CD4-positive, alpha-beta T cell treated with Interleukin-2 at 100 ng/mL for 4 hours (primary cell): ENCODE data around the gene UBE2N.
"Not testable (repeated sequence)": the region's sequence is repeated elsewhere in the genome, so short reads cannot be mapped to it uniquely, and the experiment has no call there.

ENCODE experiments used
- DNase-seq: peaks from one replicate; pipeline ENCODE4 v3.0.0-alpha.2; 2020; ENCODE audit warnings: low spot score

Gene UBE2N

GRCh38 chr12:93411060-93411459 lies 30.7 kb downstream of the UBE2N start:
- DNase-seq: not testable (repeated sequence)

GRCh38 chr12:93409343-93410187 lies 32.2 kb downstream of the UBE2N start:
- not testable (repeated sequence) for DNase-seq

- DNase-seq: no peak
Observed at GRCh38 chr12:93408813-93409212, 32.9 kb downstream of the UBE2N start.

DNA sequence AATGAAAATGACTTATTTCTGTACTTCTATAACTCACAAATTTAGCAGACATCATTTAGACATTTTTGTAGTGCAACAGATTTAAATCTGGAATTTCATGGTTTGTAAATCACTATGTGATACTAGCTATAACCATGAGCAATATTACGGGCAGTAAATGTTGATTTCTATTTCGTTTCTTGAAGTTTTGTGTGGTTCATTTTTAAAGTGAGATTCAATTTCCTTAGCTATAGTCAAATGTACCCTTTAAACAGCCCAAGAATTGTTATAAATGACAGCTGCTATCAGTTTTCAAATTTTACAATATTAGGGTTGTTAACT lies 33.8 kb downstream of the UBE2N start:
- DNase-seq: no peak

DNA sequence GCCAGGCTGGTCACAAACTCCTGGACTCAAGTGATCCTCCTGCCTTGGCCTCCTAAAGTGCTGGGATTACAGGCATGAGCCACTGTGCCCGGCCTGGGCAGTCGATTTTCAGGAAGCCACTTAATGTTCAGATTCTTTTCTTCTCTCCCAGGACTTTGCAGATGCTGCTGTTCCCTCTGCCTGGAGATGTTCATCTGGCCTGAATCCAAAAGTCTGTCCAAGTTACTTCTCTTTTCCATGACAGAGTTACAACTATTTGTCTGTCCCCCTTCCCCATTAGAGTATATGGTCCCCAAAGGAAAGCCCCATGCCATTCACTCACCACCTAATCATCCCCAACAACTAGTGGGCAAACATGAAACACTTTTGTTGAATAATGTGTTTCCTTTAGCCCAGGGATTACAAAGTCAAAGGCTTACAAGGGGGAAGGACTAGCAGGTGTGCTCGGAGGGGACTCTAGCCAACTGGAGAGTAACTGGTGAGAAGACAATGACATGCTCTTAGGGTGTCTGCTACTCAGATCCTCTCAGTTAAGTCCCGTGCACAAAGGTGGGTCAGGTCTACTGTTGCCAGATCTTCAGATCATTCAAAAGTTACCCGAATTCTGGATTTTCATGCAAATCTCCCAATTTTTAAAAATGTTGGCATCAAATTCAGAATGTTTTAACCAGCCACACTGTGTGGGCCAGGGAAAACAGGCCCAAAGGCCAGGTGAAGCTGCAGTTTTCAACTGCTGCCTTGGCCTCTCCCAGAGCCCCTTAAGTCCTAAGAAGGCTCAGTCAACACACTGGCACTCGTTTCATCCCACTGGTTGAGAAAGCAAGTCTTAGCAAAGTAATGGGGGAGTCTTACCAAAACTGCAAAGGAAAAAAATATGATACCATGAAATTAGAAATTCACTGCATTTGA lies 34.4 kb downstream of the UBE2N start:
- no peak for DNase-seq

DNA sequence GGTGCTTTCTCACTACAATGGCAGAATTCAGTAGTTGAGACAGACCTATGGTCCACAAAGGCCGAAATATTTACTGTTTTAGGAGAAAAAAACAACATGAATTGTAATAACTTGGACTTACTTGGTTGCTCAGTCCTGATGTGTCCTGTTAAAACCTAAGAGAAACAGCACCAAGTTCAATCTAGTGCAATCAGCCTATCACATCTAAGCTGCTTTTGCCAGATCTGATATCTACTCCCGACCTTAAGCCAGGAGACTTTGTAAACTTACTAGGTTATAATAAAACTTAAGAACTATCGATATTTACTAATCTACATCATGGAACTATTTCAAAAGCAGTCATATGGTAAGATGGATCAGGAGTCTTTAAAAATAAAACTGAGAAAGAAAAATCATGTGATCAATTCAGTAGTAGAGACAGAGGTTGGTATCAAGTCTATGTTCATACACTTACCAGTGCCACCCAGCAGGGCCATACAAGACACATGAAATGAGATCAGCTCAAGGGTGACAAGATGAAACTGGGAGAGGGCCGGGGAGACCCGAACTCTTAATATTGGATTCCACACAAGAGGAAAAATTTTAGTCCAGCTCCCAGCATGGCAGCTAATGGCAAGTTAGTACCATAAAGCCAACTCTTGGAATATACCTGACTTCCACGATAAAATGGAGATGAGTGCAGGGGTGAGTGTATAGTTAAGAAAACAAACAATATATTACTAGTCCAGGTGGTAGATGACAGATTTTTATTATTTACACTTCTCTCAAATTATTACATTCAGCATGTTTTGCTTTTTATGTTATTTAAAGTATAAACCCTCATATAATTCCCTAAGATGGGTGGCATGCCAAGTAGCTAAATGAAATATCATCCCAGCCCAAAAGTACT lies 36.5 kb downstream of the UBE2N start:
- DNase-seq: no peak

- DNase-seq: no peak
Observed at GRCh38 chr12:93403988-93404803, 37.6 kb downstream of the UBE2N start.

DNA sequence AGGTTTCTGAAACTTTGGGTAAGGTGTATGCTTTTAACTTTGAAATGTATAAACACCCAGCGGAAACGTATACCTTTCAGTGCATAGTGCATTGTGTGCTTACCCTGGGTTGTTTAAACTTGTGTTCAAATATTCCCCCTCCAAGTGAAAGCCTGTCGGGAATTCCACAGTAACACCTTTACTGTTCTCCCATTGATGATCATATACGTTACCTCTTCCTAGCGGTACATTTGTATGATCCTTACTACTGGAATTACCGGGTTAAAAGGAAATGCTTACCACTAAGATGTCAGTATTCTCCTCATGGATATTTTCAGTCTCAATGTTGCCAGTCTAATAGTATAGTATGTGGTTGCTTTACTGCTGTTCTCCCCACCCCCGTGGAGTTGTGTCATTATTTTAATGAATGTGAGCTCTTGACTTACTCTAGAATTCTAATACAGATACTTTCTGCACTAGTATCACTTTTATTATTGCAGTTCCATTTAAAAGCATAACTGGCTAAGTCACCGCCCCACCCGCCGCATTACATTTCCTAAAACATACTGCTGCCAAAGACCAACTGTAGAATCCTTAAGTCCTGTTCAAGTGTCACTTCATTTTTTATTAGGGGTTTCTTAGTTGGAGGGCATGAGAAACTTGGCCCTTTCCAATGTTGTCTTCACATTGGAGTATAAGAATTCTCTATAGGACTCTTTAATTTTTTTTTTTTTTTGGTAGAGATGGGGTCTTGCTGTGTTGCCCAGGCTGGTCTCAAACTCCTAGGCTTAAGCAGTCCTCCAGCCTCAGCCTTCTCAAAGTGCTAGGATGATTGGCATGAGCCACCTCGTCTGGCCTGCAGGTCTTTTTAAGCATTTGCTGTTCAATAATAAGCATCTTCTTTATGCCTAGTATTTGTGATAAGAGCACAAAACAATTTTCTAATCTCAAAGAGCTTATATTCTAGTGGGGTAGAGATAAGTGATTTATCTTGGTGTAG lies 39.1 kb downstream of the UBE2N start:
- no peak for DNase-seq

DNA sequence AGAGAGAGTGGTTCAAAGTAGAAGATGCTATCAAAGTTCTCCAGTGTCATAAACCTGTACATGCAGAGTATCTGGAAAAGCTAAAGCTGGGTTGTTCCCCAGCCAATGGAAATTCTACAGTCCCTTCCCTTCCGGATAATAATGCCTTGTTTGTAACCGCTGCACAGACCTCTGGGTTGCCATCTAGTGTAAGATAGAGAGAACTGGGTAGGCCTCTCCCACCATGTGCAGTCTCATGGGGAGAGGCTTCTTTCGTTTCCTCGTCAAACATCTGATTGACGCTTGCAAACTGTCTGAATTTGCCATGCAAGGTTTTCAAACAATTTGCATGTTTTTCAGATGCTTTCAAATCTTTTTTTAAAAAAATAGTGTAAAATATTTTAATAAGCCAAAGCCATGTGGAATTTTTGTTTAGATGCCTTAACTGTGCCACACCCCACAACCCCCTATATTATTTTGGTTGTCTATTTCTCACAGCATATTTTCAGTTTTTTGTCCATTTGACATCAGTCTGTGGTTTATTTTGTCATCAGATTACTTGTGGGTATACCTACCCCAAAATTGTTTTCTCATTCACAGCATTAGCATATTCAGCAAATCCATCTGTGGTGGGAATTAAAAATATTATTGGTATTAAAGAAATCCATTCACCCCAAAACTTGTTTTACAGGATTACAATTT lies 42.4 kb downstream of the UBE2N start:
- not testable (repeated sequence) for DNase-seq

DNA sequence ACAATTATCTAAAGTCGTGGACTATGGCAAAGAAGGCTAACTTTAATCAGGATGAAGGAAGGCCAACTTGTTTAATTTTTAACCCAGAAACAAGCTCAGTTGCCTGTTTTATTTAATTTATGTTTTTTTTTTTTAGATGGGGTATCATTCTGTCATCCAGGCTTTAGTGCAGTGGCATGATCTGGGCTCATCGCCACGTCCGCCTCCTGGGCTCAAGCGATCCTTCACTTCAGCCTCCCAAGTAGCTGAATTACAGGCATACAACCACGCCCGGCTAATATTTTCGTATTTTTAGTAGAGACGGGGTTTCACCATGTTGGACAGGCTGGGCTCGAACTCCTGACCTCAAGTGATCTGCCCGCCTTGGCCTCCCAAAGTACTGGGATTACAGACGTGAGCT lies 44.3 kb downstream of the UBE2N start:
- DNase-seq: no peak

DNA sequence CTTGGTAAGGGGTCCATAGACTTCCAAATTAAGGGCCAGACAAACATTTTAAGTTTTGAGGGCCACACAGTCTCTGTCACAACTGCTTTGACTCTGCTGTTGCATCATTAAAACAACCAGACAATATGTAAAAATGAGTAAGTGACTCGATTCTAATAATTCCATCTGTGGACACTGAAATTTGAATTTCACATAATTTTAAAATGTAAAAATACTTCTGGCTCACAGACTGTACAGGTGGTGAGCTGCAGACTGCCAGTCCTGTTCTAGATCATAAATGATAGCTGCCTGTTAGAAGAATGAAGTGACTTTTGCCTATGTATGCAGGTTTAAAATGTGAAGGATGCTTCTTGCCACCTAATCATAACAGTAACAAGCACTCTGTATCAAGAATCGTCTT lies 48.3 kb downstream of the UBE2N start:
- DNase-seq: no peak

GRCh38 chr12:93390549-93391297 lies 51.0 kb downstream of the UBE2N start:
- DNase-seq: no peak

- DNase-seq: no peak
Observed at GRCh38 chr12:93390031-93390430, 51.7 kb downstream of the UBE2N start.

DNA sequence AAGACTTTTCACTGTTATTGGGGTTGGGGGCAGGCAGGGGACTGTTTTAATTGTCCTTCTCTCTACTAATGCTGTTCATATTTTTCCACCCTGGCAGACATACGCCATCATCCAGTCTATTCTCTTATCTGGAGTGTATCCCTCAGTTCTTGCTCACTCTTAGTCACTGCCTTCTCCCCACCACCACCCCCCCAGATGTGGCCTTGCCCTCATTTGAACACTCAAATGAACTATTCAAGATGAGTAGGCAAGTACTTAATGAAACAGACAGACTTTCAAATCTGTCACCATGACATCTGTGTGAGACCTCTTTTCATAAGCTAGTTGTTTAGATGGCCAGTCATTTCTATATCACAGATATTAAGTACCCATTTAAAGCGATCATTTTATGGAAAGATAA lies 54.0 kb downstream of the UBE2N start:
- DNase-seq: peak; percentile 17

GRCh38 chr12:93381976-93382437 lies 59.7 kb downstream of the UBE2N start:
- DNase-seq: not testable (repeated sequence)

GRCh38 chr12:93381161-93381975 lies 60.4 kb downstream of the UBE2N start:
- DNase-seq: no peak

DNA sequence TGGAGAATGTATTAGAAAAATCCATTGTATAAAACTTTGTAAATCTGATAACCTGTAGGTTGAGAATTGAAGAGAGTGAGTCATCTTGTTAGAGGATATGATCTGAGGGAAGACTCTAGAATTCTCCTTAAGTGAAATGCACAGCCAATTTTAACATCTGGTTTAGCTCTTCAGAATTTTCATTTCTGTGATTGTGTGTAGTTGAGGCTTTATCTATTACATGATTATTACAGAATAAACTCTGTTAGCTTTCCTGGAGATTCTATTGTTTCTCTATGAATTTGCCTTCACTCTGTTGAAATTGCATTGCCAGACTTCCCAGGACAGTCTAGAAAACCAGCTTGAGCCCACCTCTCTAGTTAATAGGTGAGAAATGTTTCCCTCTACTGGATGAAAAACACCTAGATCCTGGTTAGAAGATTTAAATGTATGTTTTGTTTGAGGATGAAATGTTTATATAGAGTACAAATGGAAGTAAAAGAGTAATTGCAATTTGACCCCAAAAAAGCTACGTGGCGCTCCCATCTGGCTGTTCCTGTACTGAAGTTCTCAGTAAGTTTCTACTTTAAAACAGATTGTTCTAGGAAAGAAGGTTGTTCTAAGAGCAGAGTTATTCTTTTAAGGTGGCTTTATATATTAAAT lies 61.1 kb downstream of the UBE2N start:
- no peak for DNase-seq
